Measurements from ENCODE around the gene GAL3ST3. TPM values are rescaled to one million over a fixed set of nuclear protein-coding genes. Genes with fewer than 3 reads are reported as not detected.

The GAL3ST3 gene
- total RNA-seq, 1 donor from 2014 or later, result 1.8 TPM

GRCh38 chr11:65997286-65997685, 51.7 kb downstream of the GAL3ST3 start:
- H3K36me3 Mint-ChIP-seq (ENCODE audit: low read depth), result peaks cover 25% of the 10 kb centered on the region
- no peak for TF ChIP-seq CTCF (IDR thresholded peaks at IDR 0.05)
- H3K27ac Mint-ChIP-seq (ENCODE audit: unreplicated experiment), result no peak overlapping the region
- no peaks in the 10 kb centered on the region for H3K9me3 Mint-ChIP-seq (ENCODE audit: low read depth)
- H3K27me3 Mint-ChIP-seq (ENCODE audit: low read depth), result no peaks in the 10 kb centered on the region
- peaks cover 16% of the 10 kb centered on the region for H3K4me1 Mint-ChIP-seq (ENCODE audit: low read depth)
- no peak overlapping the region for H3K4me3 Mint-ChIP-seq (ENCODE audit: unreplicated experiment)
- DNase-seq (ENCODE audit: low spot score), result no peak

GRCh38 chr11:65992056-65992455, 56.9 kb downstream of the GAL3ST3 start:
- Mint-ChIP-seq H3K9me3 (ENCODE audit: low read depth) (no peaks in the 10 kb centered on the region), H3K27me3 (ENCODE audit: low read depth) (no peaks in the 10 kb centered on the region), H3K4me1 (ENCODE audit: low read depth) (peaks cover 6% of the 10 kb centered on the region), H3K4me3 (ENCODE audit: unreplicated experiment) (no peak overlapping the region), H3K36me3 (ENCODE audit: low read depth) (peaks cover 2% of the 10 kb centered on the region), H3K27ac (ENCODE audit: unreplicated experiment) (no peak overlapping the region)
- TF ChIP-seq CTCF (IDR thresholded peaks at IDR 0.05), result no peak
- no peak for DNase-seq (ENCODE audit: low spot score)

Other genes starting within 250 kb of the GAL3ST3 start
- 0.79 to 1.8 TPM (median 0.80 TPM) in 3 replicates for gene SNX32, start 215.2 kb downstream of the GAL3ST3 start, total RNA-seq
- 850 to 1,236 TPM (median 1,222 TPM) in 3 replicates for gene CFL1, start 191.0 kb downstream of the GAL3ST3 start, total RNA-seq
- gene MUS81, start 188.7 kb downstream of the GAL3ST3 start, total RNA-seq, result 55.7 to 68.4 TPM (median 66.3 TPM) in 3 replicates
- gene EFEMP2, start 176.4 kb downstream of the GAL3ST3 start, total RNA-seq, result 174 to 310 TPM (median 290 TPM) in 3 replicates
- not detected in 3 replicates for gene CTSW, start 169.3 kb downstream of the GAL3ST3 start, total RNA-seq
- gene FIBP, start 160.7 kb downstream of the GAL3ST3 start, total RNA-seq, result 82.7 to 100 TPM (median 83.5 TPM) in 3 replicates
- gene CCDC85B, start 158.5 kb downstream of the GAL3ST3 start, total RNA-seq, result 23.4 to 31.6 TPM (median 26.6 TPM) in 3 replicates
- gene FOSL1, start 148.8 kb downstream of the GAL3ST3 start, total RNA-seq, result 5.8 to 12.3 TPM (median 7.5 TPM) in 3 replicates
- 68.2 to 69.8 TPM (median 68.8 TPM) in 3 replicates for gene C11orf68, start 130.1 kb downstream of the GAL3ST3 start, total RNA-seq
- 111 to 142 TPM (median 116 TPM) in 3 replicates for gene DRAP1, start 129.7 kb downstream of the GAL3ST3 start, total RNA-seq
- not detected in 3 replicates for gene TSGA10IP, start 103.7 kb downstream of the GAL3ST3 start, total RNA-seq
- gene SART1, start 87.4 kb downstream of the GAL3ST3 start, total RNA-seq, result 30.3 to 37.3 TPM (median 34.4 TPM) in 3 replicates
- 30.6 to 36.6 TPM (median 34.0 TPM) in 3 replicates for gene EIF1AD, start 47.0 kb downstream of the GAL3ST3 start, total RNA-seq
- 178 to 243 TPM (median 187 TPM) in 3 replicates for gene BANF1, start 46.7 kb downstream of the GAL3ST3 start, total RNA-seq
- gene CST6, start 37.2 kb downstream of the GAL3ST3 start, total RNA-seq, result not detected in 3 replicates
- 0.44 TPM in 1 of 3 replicates, not detected in the others for gene CATSPER1, start 22.7 kb downstream of the GAL3ST3 start, total RNA-seq
- 142 to 169 TPM (median 143 TPM) in 3 replicates for gene SF3B2, start 3.2 kb upstream of the GAL3ST3 start, total RNA-seq
- gene PACS1, start 21.1 kb upstream of the GAL3ST3 start, total RNA-seq, result 74.4 to 90.7 TPM (median 85.7 TPM) in 3 replicates
- gene KLC2, start 208.5 kb upstream of the GAL3ST3 start, total RNA-seq, result 44.3 to 50.8 TPM (median 47.8 TPM) in 3 replicates
- gene RAB1B, start 219.5 kb upstream of the GAL3ST3 start, total RNA-seq, result 124 to 125 TPM (median 124 TPM) in 3 replicates
- gene CNIH2, start 229.0 kb upstream of the GAL3ST3 start, total RNA-seq, result 2.5 to 2.8 TPM (median 2.8 TPM) in 3 replicates
- gene YIF1A, start 240.0 kb upstream of the GAL3ST3 start, total RNA-seq, result 180 to 193 TPM (median 187 TPM) in 3 replicates
- 2.0 to 4.7 TPM (median 4.3 TPM) in 3 replicates for gene TMEM151A, start 242.7 kb upstream of the GAL3ST3 start, total RNA-seq

Measured in chondrocyte (in vitro differentiated cells).